ENCODE results near the gene MYO18A.

The MYO18A gene

GRCh38 chr17:29073045-29073444 lies 107.2 kb downstream of the MYO18A start:
- DNase-seq, result no peak

- DNase-seq, result no peak
These were observed 108.9 kb downstream of the MYO18A start for GRCh38 chr17:29071303-29071702.

GRCh38 chr17:29070781-29071180 lies 109.4 kb downstream of the MYO18A start:
- DNase-seq, result no peak

- DNase-seq, result no peak
These were observed 109.9 kb downstream of the MYO18A start for GRCh38 chr17:29070308-29070707.

- DNase-seq, result peak; percentile 6
These were observed 110.6 kb downstream of the MYO18A start for GRCh38 chr17:29069526-29070041.

GRCh38 chr17:29068818-29069217 lies 111.4 kb downstream of the MYO18A start:
- no peak for DNase-seq

- DNase-seq, result no peak
These were observed 113.6 kb downstream of the MYO18A start for GRCh38 chr17:29066606-29067005.

GRCh38 chr17:29066047-29066446 lies 114.2 kb downstream of the MYO18A start:
- no peak for DNase-seq

- no peak for DNase-seq
These were observed 116.2 kb downstream of the MYO18A start for GRCh38 chr17:29063992-29064391.

- no peak for DNase-seq
These were observed 118.0 kb downstream of the MYO18A start for GRCh38 chr17:29062215-29062614.

- DNase-seq, result no peak
These were observed 119.2 kb downstream of the MYO18A start for GRCh38 chr17:29061036-29061435.

- DNase-seq, result no peak
These were observed 119.7 kb downstream of the MYO18A start for GRCh38 chr17:29060475-29060874.

- DNase-seq, result peak; percentile 22
These were observed 120.9 kb downstream of the MYO18A start for GRCh38 chr17:29059281-29059680.

GRCh38 chr17:29058391-29058790 lies 121.8 kb downstream of the MYO18A start:
- DNase-seq, result no peak

GRCh38 chr17:29057361-29057760 lies 122.8 kb downstream of the MYO18A start:
- DNase-seq, result no peak

GRCh38 chr17:29054835-29055234 lies 125.4 kb downstream of the MYO18A start:
- DNase-seq, result no peak

- DNase-seq, result no peak
These were observed 128.5 kb downstream of the MYO18A start for GRCh38 chr17:29051731-29052130.

GRCh38 chr17:29051194-29051593 lies 129.0 kb downstream of the MYO18A start:
- DNase-seq, result no peak

GRCh38 chr17:29050176-29050575 lies 130.0 kb downstream of the MYO18A start:
- no peak for DNase-seq

GRCh38 chr17:29049541-29050145 lies 130.6 kb downstream of the MYO18A start:
- DNase-seq, result peak; percentile 22

- DNase-seq, result peak; percentile 65
These were observed 131.5 kb downstream of the MYO18A start for GRCh38 chr17:29048440-29049368.

GRCh38 chr17:29046473-29046839 lies 133.7 kb downstream of the MYO18A start:
- no peak for DNase-seq

GRCh38 chr17:29045734-29046472 lies 134.3 kb downstream of the MYO18A start:
- no peak for DNase-seq
